H1 (cell line): ENCODE measurements around the gene UBTD2.

Experiments used
- CEBPB ChIP-seq: IDR thresholded peaks from 2 replicates; pipeline ENCODE4 v1.6.1; 2012; ENCODE audit warnings: low read depth, low read length
- CREB1 ChIP-seq: IDR thresholded peaks from 2 replicates; pipeline ENCODE4 v1.6.1; 2012; ENCODE audit warnings: inconsistent platforms
- EP300 ChIP-seq, 2 experiments: IDR thresholded peaks; 1 replicate in 1 of 2; 2 replicates in 1 of 2; pipeline ENCODE4 v1.6.1; 2011 to 2012; ENCODE audit warnings: low read depth in 2 of 2, low read length in 2 of 2, mild to moderate bottlenecking in 2 of 2, borderline replicate concordance in 1 of 2, inconsistent platforms in 1 of 2, moderate library complexity in 1 of 2
- JUND ChIP-seq: IDR thresholded peaks from 2 replicates; pipeline ENCODE4 v1.6.1; 2011; ENCODE audit warnings: mild to moderate bottlenecking, improper control_type of control experiment, low read length
- MAX ChIP-seq: IDR thresholded peaks from 2 replicates; pipeline ENCODE4 v1.6.1; 2012; ENCODE audit warnings: inconsistent platforms
- POLR2A ChIP-seq, 2 experiments: IDR thresholded peaks; 1 replicate in 1 of 2; 2 replicates in 1 of 2; pipeline ENCODE4 v1.6.1; 2011; ENCODE audit warnings: low read depth in 2 of 2, low read length in 2 of 2, mild to moderate bottlenecking in 2 of 2; ENCODE audit errors: control extremely low read depth in 1 of 2
- POLR2AphosphoS5 ChIP-seq: IDR thresholded peaks from 2 replicates; pipeline ENCODE4 v1.6.1; 2011; ENCODE audit warnings: low read depth, low read length
- SAP30 ChIP-seq: fragments of 300-600 bp; sonication (generic); IDR thresholded peaks from 2 replicates; pipeline ENCODE4 v1.7.1; 2012; ENCODE audit warnings: low read length, moderate library complexity, mild to moderate bottlenecking, inconsistent platforms; ENCODE audit not compliant: insufficient read depth, insufficient replicate concordance
- SIN3A ChIP-seq, 2 experiments: IDR thresholded peaks in 1 of 2; conservative IDR thresholded peaks in 1 of 2; 2 replicates each; pipeline ENCODE4 v1.6.1; 2011 to 2012; ENCODE audit warnings: low read length in 2 of 2, improper control_type of control experiment in 1 of 2, low read depth in 1 of 2, mild to moderate bottlenecking in 1 of 2
- YY1 ChIP-seq: IDR thresholded peaks from 2 replicates; pipeline ENCODE4 v1.6.1; 2011; ENCODE audit warnings: low read depth, mild to moderate bottlenecking, low read length
- ZNF274 ChIP-seq: IDR thresholded peaks from 2 replicates; pipeline ENCODE4 v1.7.0; 2012; ENCODE audit warnings: low read length, borderline replicate concordance; ENCODE audit errors: extremely low read depth
- TF ChIP-seq, protein P1 (sequence below), 3 experiments: IDR thresholded peaks; 1 replicate in 2 of 3; 2 replicates in 1 of 3; pipeline versions ENCODE4 v1.5.1 to v1.6.1; 2011; ENCODE audit warnings: low read length in 3 of 3, mild to moderate bottlenecking in 3 of 3, inconsistent platforms in 2 of 3, low read depth in 1 of 3, moderate library complexity in 1 of 3; ENCODE audit not compliant: insufficient read depth in 1 of 3; ENCODE audit errors: control extremely low read depth in 1 of 3
- TF ChIP-seq, protein P2 (sequence below): IDR thresholded peaks from 2 replicates; pipeline ENCODE4 v1.6.1; 2012; ENCODE audit warnings: low read length, inconsistent platforms
- TF ChIP-seq, protein P3 (sequence below): IDR thresholded peaks from 2 replicates; pipeline ENCODE4 v1.6.1; 2012; ENCODE audit warnings: inconsistent platforms

DNA sequence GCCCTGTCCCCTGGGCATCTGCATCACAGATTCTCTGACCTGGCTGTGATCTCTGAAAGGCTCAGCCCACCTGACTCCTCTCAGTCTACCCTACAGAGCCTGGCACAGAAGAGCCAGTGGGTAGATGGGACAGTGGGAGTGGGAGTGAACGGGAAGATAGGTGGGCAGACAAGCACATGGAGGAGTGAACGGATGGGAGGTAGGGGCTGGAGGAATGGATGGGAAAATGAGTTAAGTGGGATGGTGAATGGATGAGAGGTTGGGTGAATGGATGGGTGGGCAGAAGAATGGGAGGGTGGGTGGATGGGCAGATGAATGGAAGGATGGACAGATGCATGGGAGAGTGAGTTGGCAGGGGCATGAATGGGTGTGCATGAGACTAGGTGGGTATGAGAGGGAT lies 114.3 kb downstream of the UBTD2 start:
- TF ChIP-seq, protein P1, sequence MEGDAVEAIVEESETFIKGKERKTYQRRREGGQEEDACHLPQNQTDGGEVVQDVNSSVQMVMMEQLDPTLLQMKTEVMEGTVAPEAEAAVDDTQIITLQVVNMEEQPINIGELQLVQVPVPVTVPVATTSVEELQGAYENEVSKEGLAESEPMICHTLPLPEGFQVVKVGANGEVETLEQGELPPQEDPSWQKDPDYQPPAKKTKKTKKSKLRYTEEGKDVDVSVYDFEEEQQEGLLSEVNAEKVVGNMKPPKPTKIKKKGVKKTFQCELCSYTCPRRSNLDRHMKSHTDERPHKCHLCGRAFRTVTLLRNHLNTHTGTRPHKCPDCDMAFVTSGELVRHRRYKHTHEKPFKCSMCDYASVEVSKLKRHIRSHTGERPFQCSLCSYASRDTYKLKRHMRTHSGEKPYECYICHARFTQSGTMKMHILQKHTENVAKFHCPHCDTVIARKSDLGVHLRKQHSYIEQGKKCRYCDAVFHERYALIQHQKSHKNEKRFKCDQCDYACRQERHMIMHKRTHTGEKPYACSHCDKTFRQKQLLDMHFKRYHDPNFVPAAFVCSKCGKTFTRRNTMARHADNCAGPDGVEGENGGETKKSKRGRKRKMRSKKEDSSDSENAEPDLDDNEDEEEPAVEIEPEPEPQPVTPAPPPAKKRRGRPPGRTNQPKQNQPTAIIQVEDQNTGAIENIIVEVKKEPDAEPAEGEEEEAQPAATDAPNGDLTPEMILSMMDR (IDR thresholded peaks at IDR 0.05; ENCODE audit: control extremely low read depth in 1 of 3, insufficient read depth in 1 of 3, low read depth in 1 of 3, low read length in 3 of 3), result no peak
- TF ChIP-seq, protein P2, sequence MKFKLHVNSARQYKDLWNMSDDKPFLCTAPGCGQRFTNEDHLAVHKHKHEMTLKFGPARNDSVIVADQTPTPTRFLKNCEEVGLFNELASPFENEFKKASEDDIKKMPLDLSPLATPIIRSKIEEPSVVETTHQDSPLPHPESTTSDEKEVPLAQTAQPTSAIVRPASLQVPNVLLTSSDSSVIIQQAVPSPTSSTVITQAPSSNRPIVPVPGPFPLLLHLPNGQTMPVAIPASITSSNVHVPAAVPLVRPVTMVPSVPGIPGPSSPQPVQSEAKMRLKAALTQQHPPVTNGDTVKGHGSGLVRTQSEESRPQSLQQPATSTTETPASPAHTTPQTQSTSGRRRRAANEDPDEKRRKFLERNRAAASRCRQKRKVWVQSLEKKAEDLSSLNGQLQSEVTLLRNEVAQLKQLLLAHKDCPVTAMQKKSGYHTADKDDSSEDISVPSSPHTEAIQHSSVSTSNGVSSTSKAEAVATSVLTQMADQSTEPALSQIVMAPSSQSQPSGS, result no peak
- TF ChIP-seq MAX (no peak), SAP30 (no peak), CEBPB (no peak), ZNF274 (no peak), EP300 (IDR thresholded peaks at IDR 0.05; ENCODE audit: borderline replicate concordance in 1 of 2, low read depth in 2 of 2, low read length in 2 of 2) (no peak), CREB1 (no peak), POLR2A (IDR thresholded peaks at IDR 0.05; ENCODE audit: control extremely low read depth in 1 of 2, low read depth in 2 of 2, low read length in 2 of 2) (no peak), POLR2AphosphoS5 (no peak), YY1 (no peak), JUND (no peak), SIN3A (conservative IDR thresholded peaks at IDR 0.05 in 1 of 2, IDR thresholded peaks at IDR 0.05 in 1 of 2; ENCODE audit: low read depth in 1 of 2, low read length in 2 of 2) (no peak)
- TF ChIP-seq, protein P3, sequence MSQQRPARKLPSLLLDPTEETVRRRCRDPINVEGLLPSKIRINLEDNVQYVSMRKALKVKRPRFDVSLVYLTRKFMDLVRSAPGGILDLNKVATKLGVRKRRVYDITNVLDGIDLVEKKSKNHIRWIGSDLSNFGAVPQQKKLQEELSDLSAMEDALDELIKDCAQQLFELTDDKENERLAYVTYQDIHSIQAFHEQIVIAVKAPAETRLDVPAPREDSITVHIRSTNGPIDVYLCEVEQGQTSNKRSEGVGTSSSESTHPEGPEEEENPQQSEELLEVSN, result no peak
